H1 (cell line): ENCODE measurements around the gene TCP11. TPM values are rescaled to one million over a fixed set of nuclear protein-coding genes. Genes with fewer than 3 reads are reported as not detected.

ENCODE experiments used
- BACH1 ChIP-seq: IDR thresholded peaks from 2 replicates; pipeline ENCODE4 v1.6.1; 2012; ENCODE audit warnings: low read length, improper control_type of control experiment
- CHD7 ChIP-seq: fragments of 300-600 bp; sonication (generic); IDR thresholded peaks from 2 replicates; pipeline ENCODE4 v1.7.1; 2012; ENCODE audit warnings: low read length, moderate library complexity, mild to moderate bottlenecking, inconsistent platforms; ENCODE audit not compliant: insufficient replicate concordance
- GABPA ChIP-seq: IDR thresholded peaks from 2 replicates; pipeline ENCODE4 v1.6.1; 2011; ENCODE audit warnings: mild to moderate bottlenecking, low read length, moderate library complexity, borderline replicate concordance; ENCODE audit not compliant: insufficient read depth
- SIN3A ChIP-seq, 2 experiments: IDR thresholded peaks in 1 of 2; conservative IDR thresholded peaks in 1 of 2; 2 replicates each; pipeline ENCODE4 v1.6.1; 2011 to 2012; ENCODE audit warnings: low read length in 2 of 2, improper control_type of control experiment in 1 of 2, low read depth in 1 of 2, mild to moderate bottlenecking in 1 of 2
- SP4 ChIP-seq: IDR thresholded peaks from 2 replicates; pipeline ENCODE4 v1.6.1; 2012; ENCODE audit warnings: low read length, inconsistent platforms
- polyA plus RNA-seq, 7 experiments: library from polyadenylated mRNA; depleted of rRNA in 3 of 7; stranded (reverse) in 5 of 7; unstranded in 2 of 7; fragments of >200 nt in 5 of 7; fragments of 200-250 nt in 2 of 7; gene quantifications; 1 replicate in 5 of 7; 2 replicates in 1 of 7; 4 replicates in 1 of 7; pipeline versions ENCODE4 v1.2.1 to v1.2.3, GENCODE V29; 2011 to 2013; ENCODE audit warnings: missing spikeins in 2 of 7, mixed read lengths in 2 of 7
- total RNA-seq: library from RNA; stranded (reverse); fragmentation: NEBNext Ultra II Directional; extraction: Animal tissue kit (Norgen Biotek cat#: 25700); gene quantifications from 2 replicates; pipeline ENCODE4 v1.2.1, GENCODE V29; 2021

The TCP11 gene
- total and polyA plus RNA-seq, 2 of the 8 experiments (the other 6 are each of a cell fraction or from before 2014, with no cell fraction given), result 0.11 TPM; not detected in 1

- TF ChIP-seq CHD7 (no peak), SIN3A (conservative IDR thresholded peaks at IDR 0.05 in 1 of 2, IDR thresholded peaks at IDR 0.05 in 1 of 2; ENCODE audit: low read depth in 1 of 2, low read length in 2 of 2) (no peak), GABPA (no peak), BACH1 (no peak), SP4 (no peak)
Observed at GRCh38 chr6:35176301-35177024, 35.3 kb upstream of the TCP11 start (continued).
